PFSK-1 (cell line): ENCODE measurements around the gene TBC1D22A.

ENCODE experiments used
- FOXP2 ChIP-seq: optimal IDR thresholded peaks from 2 replicates; pipeline ENCODE3; 2011; ENCODE audit warnings: borderline replicate concordance, control low read depth, inconsistent platforms; ENCODE audit not compliant: insufficient read depth; ENCODE audit errors: extremely low read length, extremely low read depth
- POLR2AphosphoS5 ChIP-seq: IDR thresholded peaks from 2 replicates; pipeline ENCODE4 v1.6.1; 2012; ENCODE audit warnings: low read depth, mild to moderate bottlenecking, control low read depth, low read length, moderate library complexity
- SIN3A ChIP-seq: IDR thresholded peaks from 2 replicates; pipeline ENCODE4 v1.6.1; 2012; ENCODE audit warnings: mild to moderate bottlenecking, low read length, moderate library complexity, borderline replicate concordance; ENCODE audit not compliant: insufficient read depth
- TAF1 ChIP-seq: IDR thresholded peaks from 2 replicates; pipeline ENCODE4 v1.6.1; 2012; ENCODE audit warnings: low read length, control low read depth, borderline replicate concordance; ENCODE audit not compliant: insufficient read depth
- TF ChIP-seq, protein P1 (sequence below), 2 experiments: IDR thresholded peaks; 2 replicates each; pipeline versions ENCODE4 v1.6.1 to v1.8.0; 2011 to 2012; ENCODE audit warnings: low read depth in 2 of 2, low read length in 2 of 2, control low read depth in 1 of 2, inconsistent platforms in 1 of 2, mild to moderate bottlenecking in 1 of 2, moderate library complexity in 1 of 2; ENCODE audit not compliant: insufficient read depth in 1 of 2

TBC1D22A gene

DNA sequence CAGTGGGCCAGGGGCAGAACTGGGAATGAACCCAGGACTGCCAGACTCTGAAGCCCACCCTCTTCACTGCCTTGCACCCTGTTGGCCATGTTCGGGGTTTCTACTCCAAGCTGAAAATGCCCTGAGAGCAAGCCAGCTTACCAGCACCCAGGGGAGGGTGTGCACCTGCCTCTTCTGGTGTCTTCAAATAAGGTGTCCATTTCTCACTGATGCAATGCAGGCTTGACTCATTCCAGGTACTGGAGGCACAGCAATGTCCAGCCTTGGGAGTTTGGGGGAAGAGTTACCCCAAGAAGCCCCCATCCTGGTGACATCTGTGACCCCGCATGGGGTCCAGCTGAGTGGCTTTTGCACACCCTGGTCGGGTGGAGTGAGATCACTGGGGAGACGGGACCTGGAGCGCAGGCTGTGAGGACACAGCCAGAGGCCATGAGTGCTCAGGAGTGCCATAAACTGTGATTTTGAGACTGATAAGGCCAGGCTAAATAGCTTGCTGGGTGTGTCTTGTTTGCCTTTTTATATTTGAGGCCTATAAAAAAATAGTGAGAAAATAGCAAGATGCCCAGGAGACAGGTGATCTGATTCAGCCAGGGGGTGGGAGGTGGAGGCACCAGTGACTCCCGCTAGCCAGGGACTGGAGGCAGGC lies 19.8 kb upstream of the TBC1D22A start:
- TF ChIP-seq, protein P1, sequence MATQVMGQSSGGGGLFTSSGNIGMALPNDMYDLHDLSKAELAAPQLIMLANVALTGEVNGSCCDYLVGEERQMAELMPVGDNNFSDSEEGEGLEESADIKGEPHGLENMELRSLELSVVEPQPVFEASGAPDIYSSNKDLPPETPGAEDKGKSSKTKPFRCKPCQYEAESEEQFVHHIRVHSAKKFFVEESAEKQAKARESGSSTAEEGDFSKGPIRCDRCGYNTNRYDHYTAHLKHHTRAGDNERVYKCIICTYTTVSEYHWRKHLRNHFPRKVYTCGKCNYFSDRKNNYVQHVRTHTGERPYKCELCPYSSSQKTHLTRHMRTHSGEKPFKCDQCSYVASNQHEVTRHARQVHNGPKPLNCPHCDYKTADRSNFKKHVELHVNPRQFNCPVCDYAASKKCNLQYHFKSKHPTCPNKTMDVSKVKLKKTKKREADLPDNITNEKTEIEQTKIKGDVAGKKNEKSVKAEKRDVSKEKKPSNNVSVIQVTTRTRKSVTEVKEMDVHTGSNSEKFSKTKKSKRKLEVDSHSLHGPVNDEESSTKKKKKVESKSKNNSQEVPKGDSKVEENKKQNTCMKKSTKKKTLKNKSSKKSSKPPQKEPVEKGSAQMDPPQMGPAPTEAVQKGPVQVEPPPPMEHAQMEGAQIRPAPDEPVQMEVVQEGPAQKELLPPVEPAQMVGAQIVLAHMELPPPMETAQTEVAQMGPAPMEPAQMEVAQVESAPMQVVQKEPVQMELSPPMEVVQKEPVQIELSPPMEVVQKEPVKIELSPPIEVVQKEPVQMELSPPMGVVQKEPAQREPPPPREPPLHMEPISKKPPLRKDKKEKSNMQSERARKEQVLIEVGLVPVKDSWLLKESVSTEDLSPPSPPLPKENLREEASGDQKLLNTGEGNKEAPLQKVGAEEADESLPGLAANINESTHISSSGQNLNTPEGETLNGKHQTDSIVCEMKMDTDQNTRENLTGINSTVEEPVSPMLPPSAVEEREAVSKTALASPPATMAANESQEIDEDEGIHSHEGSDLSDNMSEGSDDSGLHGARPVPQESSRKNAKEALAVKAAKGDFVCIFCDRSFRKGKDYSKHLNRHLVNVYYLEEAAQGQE (IDR thresholded peaks at IDR 0.05; ENCODE audit: insufficient read depth in 1 of 2, low read depth in 2 of 2, low read length in 2 of 2) = no peak
- TF ChIP-seq FOXP2 (no peak), POLR2AphosphoS5 (no peak), TAF1 (no peak), SIN3A (no peak)

DNA sequence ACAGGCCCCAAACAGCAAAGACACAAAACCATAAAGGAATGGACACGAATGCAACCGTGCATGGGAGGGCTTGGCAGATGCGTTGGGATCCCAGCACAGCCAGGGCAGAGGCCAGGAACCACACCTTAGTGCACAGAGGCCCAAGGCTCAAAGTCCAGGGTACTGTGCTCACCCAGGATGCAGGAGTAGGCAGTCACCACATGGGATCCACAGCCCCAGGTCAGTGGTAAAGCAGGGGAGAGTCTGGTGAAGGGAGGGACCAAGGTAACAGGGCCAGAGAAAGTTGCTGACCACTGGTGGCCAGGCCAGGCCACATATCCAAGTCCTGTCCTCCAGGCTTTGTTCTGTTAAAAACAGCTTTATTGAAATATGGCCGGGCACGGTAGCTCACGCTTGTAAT lies 17.9 kb upstream of the TBC1D22A start:
- TF ChIP-seq POLR2AphosphoS5 (no peak), FOXP2 (no peak), TAF1 (no peak), SIN3A (no peak)
- TF ChIP-seq, protein P1 (IDR thresholded peaks at IDR 0.05; ENCODE audit: insufficient read depth in 1 of 2, low read depth in 2 of 2, low read length in 2 of 2) = no peak

DNA sequence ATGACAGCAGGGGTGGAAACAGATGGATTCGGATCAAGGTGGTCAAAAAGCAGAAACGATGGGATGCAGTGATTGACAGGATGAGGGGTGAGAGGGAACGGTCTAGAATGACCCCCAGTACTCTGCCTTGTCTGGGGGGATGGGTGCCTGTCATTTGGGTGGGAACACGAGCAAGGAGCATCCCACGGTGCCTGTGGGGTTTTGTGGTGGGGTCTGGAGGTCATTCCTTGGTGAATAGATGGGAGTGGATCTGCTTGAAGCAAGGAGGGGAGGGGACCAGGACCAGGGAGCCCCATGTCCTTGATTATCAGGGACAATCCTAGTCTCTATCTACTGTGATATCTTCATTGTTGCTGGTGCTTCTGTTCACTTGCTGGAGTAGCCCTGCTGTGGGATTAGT lies 16.3 kb upstream of the TBC1D22A start:
- TF ChIP-seq, protein P1 (IDR thresholded peaks at IDR 0.05; ENCODE audit: insufficient read depth in 1 of 2, low read depth in 2 of 2, low read length in 2 of 2) = no peak
- TF ChIP-seq FOXP2 (no peak), POLR2AphosphoS5 (no peak), TAF1 (no peak), SIN3A (no peak)

DNA sequence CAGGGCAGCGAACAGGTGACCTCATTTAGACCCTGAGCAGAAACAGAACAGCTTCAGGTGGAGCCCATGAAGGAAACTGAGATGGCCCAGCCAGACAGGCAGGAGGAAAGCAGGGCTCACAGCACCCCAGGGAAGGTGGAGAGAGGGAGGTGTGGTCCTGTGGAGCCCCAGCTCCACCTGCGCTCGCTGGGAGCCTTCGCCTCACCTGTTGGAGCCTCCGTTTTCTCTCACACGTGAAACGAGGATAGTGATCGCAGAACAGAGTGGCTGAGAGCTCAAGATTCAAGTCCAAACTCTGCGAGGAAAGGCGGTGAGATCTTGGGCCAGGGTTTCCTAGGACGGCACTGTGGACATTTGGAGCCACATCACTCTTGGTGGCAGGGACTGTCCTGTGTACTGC lies 15.8 kb upstream of the TBC1D22A start:
- TF ChIP-seq FOXP2 (no peak), TAF1 (no peak), SIN3A (no peak), POLR2AphosphoS5 (no peak)
- TF ChIP-seq, protein P1 (IDR thresholded peaks at IDR 0.05; ENCODE audit: insufficient read depth in 1 of 2, low read depth in 2 of 2, low read length in 2 of 2) = no peak
